Ascending aorta (tissue), 2 donors: ENCODE data around the gene COPS7B. TPM values are rescaled to one million over a fixed set of nuclear protein-coding genes. Genes with fewer than 3 reads are reported as not detected.

Source experiments
- DNase-seq, 2 donors: peaks; one replicate each; pipeline ENCODE4 v3.0.0-alpha.2; 2019; ENCODE audit warnings: low spot score in 2 of 2
- H3K27ac ChIP-seq, 2 donors: fragments of 200-600 bp; sonication (generic); one replicate each; pipeline ENCODE4 v1.5.1; 2016 to 2017; ENCODE audit warnings: mild to moderate bottlenecking in 1 of 2
- H3K27me3 ChIP-seq: fragments of 200-600 bp; sonication (generic); one replicate; pipeline ENCODE4 v1.5.1; 2017
- H3K36me3 ChIP-seq, 2 donors: fragments of 200-600 bp; sonication (generic); one replicate each; pipeline ENCODE4 v1.5.1; 2016
- H3K4me1 ChIP-seq, 2 donors: fragments of 200-600 bp; sonication (generic); one replicate each; pipeline ENCODE4 v1.5.1; 2016 to 2017; ENCODE audit warnings: mild to moderate bottlenecking in 1 of 2
- H3K4me3 ChIP-seq, 2 donors: fragments of 200-600 bp; sonication (generic); one replicate each; pipeline ENCODE4 v1.5.1; 2016 to 2017; ENCODE audit warnings: mild to moderate bottlenecking in 1 of 2
- H3K9me3 ChIP-seq, 2 donors: fragments of 200-600 bp; sonication (generic); one replicate each; pipeline ENCODE4 v1.5.1; 2016
- intact Hi-C: fragments of 100-400 bp; cut with DNase I; formaldehyde crosslinking; loops from one replicate; pipeline ENCODE4 v1.15.1; 2023
- total RNA-seq: library from RNA; depleted of rRNA; stranded (reverse); fragments of >200 nt; gene quantifications from one replicate; pipeline ENCODE4 v1.1.0, GENCODE V29; 2016
- TF ChIP-seq, protein P1 (sequence below), 3 experiments: fragments of 200-600 bp in 2 of 3; fragments of 450-650 bp in 1 of 3; sonication (generic) in 2 of 3; IDR thresholded peaks; one replicate each; pipeline ENCODE4 v1.5.1; 2016 to 2019; ENCODE audit warnings: antibody characterized with exemption in 3 of 3, mild to moderate bottlenecking in 1 of 3, moderate library complexity in 1 of 3

COPS7B gene
- total RNA-seq, 1 donor from 2014 or later = 28.9 TPM

DNA sequence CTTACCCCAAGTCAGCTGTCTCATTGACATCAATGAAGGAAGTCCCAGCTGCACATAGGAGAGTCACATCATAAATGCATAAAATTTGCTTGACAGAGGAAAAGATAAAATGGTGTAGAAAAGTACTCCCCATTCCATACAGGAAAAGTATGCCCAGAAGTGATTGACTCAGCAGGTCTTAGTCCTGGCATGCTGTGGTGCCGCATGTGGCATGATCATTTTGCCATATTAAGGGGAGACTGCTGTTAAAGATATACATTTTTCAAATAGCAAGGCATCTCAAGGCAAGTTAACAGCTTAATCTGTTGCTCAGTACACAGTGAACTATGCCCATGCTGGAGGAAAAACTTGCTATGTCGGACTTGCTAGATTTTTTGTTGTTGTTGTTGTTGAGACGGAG, 8.1 kb downstream of the COPS7B start:
- DNase-seq = no peak
- Histone ChIP-seq H3K27ac (no peak overlapping the region), H3K36me3 (peaks cover 60 to 65% of the 10 kb centered on the region in 2 donors), H3K9me3 (no peaks in the 10 kb centered on the region), H3K4me1 (no peaks in the 10 kb centered on the region), H3K27me3 (no peaks in the 10 kb centered on the region), H3K4me3 (no peak overlapping the region)
- intact Hi-C loops = no loop called here
- TF ChIP-seq, protein P1, sequence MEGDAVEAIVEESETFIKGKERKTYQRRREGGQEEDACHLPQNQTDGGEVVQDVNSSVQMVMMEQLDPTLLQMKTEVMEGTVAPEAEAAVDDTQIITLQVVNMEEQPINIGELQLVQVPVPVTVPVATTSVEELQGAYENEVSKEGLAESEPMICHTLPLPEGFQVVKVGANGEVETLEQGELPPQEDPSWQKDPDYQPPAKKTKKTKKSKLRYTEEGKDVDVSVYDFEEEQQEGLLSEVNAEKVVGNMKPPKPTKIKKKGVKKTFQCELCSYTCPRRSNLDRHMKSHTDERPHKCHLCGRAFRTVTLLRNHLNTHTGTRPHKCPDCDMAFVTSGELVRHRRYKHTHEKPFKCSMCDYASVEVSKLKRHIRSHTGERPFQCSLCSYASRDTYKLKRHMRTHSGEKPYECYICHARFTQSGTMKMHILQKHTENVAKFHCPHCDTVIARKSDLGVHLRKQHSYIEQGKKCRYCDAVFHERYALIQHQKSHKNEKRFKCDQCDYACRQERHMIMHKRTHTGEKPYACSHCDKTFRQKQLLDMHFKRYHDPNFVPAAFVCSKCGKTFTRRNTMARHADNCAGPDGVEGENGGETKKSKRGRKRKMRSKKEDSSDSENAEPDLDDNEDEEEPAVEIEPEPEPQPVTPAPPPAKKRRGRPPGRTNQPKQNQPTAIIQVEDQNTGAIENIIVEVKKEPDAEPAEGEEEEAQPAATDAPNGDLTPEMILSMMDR (IDR thresholded peaks at IDR 0.05) = no peak

DNA sequence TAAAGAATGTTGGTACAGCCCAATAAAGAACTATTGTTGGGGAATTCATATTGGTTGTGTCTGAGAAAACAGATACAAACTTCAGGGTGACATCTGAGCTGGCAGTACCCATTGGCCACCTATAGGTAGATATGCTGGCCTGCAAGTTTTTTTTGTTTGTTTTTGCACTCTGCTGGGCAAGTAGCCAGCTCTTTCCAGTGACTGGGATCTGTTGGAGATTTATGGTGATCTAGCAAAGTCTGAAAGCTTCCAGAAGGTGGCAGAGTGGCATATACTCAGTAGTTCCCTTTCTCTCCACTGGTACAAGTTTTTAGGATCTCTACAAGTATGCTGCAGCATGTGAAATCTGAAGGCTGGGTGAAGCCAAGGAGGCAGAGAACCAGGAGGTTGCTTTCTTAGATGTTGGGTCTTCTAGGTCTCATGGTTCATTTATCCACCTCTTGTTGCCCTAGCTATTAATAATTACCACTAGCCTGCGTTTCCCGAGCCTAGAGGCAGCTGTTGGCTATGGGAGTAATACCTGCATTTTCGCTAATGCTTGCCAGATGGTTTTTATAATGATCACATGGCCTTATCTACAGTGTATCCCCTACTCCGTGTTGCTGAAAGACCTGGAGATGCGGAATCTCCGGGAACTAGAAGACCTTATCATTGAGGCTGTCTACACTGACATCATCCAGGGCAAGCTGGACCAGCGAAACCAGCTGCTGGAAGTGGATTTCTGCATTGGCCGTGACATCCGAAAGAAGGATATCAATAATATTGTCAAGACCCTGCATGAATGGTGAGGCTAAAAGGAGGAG, 9.5 kb downstream of the COPS7B start:
- no peak overlapping the region for H3K4me3 ChIP-seq
- H3K27ac ChIP-seq = no peak overlapping the region
- intact Hi-C loops = no loop called here
- TF ChIP-seq, protein P1 (IDR thresholded peaks at IDR 0.05) = no peak
- H3K4me1 ChIP-seq = no peaks in the 10 kb centered on the region
- peaks cover 60 to 70% of the 10 kb centered on the region in 2 donors for H3K36me3 ChIP-seq
- H3K9me3 ChIP-seq = no peaks in the 10 kb centered on the region
- no peak for DNase-seq
- no peaks in the 10 kb centered on the region for H3K27me3 ChIP-seq

DNA sequence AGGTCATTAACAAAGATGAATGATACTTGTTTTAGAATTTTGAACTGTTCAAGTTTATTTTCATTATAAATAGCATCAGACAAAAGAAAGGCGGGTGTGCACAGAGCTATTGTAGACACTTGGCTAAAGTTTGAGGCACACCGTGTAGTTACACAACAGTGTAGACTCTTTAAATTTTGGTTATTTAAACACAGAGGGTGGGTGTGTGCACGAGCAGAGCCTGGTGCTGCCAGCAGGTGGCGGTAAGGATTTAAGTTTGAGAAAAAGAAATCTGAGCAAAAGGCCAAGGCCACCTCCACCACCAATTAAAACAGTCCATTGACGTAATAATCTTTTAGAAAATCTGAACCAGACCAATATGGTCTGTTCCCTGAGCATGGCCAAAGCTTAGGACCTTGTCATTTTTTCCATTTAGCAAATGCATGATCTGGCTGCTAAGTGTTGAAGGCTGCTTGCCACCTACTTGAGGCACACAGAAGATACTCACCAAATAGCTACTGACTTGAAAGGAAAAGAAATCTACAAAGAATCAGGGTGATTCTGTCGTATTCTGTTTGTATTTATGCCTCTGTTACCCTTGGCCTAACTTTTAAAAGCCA, 14.3 kb downstream of the COPS7B start:
- no peak overlapping the region for H3K27ac ChIP-seq
- no peaks in the 10 kb centered on the region for H3K4me1 ChIP-seq

DNA sequence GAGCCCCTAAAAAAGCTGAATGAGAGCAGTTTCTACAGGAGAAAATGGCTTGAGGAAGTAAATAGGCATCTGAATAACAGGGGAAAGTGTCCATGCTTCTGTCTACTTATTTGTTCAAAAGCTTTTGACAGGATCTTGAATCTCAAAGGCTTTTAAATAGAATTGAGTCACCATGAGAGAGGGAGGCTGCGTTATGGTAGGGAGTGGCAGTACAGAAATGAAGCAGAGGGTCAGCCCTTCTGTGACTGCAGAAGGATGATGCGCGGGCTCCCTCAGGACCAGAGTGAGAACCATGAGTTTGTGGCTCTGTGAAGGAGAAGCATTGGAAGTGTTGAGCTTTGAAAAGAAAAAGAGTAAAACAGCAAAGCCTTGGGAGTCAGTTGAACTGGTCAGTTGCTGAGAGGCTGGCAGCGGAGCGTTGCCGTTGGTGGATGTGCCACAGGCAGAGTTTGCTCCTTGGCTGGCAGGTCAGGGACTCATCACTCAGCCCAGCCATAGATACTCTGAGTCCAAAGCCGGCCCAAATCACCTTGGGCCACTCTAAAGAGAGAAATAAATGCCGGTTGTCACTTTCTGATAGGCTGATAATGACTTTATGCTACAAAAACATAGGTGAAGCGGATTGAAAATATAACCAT, 17.4 kb downstream of the COPS7B start:
- peaks cover 54 to 69% of the 10 kb centered on the region in 2 donors for H3K36me3 ChIP-seq
- no peaks in the 10 kb centered on the region for H3K9me3 ChIP-seq
- DNase-seq = no peak
- intact Hi-C loops = no loop called here
- H3K4me1 ChIP-seq = no peaks in the 10 kb centered on the region
- TF ChIP-seq, protein P1 (IDR thresholded peaks at IDR 0.05) = no peak
- H3K4me3 ChIP-seq = no peak overlapping the region
- H3K27ac ChIP-seq = no peak overlapping the region
- no peaks in the 10 kb centered on the region for H3K27me3 ChIP-seq

More for the DNA sequence above, 14.3 kb downstream of the COPS7B start:
- peaks cover 56 to 71% of the 10 kb centered on the region in 2 donors for H3K36me3 ChIP-seq
- TF ChIP-seq, protein P1 (IDR thresholded peaks at IDR 0.05) = peak in 2 of 3 experiments; percentile 27 to 48
- H3K27me3 ChIP-seq = no peaks in the 10 kb centered on the region
- H3K9me3 ChIP-seq = no peaks in the 10 kb centered on the region
- DNase-seq = no peak
- intact Hi-C loops = no loop called here
- no peak overlapping the region for H3K4me3 ChIP-seq

DNA sequence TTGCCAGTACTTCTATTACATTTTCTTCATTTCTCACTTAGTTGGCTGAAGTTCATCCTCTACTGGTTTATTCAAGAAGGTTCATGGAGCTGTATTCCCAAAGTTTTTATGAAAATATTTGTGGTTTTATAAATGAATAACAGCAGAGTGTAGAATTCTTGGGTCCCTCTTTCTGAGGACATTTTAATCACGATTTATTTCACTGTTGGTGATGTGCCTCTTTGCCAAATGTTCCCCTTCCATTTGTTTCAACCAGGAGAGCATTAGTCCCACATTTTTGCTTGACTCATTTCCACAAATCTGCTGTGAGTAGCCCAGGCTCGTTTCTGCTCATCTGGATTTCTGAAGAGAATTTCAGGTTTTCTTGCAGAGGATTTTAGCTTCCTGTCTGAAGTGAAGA, 20.8 kb downstream of the COPS7B start:
- intact Hi-C loops = no loop called here

More for the DNA sequence above, 20.8 kb downstream of the COPS7B start:
- Histone ChIP-seq H3K4me1 (no peaks in the 10 kb centered on the region), H3K27ac (no peak overlapping the region), H3K9me3 (no peaks in the 10 kb centered on the region), H3K36me3 (peaks cover 58 to 65% of the 10 kb centered on the region in 2 donors), H3K27me3 (no peaks in the 10 kb centered on the region), H3K4me3 (no peak overlapping the region)
- no peak for DNase-seq
- TF ChIP-seq, protein P1 (IDR thresholded peaks at IDR 0.05) = no peak
